ENCODE measurements around the gene LRRC74B.

DNA sequence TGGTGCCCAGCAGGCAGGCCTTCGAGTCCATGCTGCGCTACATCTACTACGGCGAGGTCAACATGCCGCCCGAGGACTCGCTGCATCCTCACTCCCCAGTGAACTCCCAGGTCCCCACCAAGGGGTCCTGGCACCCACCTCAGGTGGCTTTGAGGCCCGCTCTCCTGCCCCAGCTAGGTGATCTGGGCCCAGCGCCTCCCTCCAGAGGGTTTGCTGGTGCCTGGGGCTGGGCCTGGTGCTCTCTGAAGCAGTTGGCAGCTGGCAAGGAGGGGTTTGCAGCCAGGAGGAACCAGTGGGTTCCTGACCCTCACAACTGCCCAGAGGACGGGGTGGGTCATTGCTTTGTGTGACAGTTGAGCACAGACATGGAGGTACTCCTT is 49.7 kb upstream of the LRRC74B start:
- TF ChIP-seq, protein P1, sequence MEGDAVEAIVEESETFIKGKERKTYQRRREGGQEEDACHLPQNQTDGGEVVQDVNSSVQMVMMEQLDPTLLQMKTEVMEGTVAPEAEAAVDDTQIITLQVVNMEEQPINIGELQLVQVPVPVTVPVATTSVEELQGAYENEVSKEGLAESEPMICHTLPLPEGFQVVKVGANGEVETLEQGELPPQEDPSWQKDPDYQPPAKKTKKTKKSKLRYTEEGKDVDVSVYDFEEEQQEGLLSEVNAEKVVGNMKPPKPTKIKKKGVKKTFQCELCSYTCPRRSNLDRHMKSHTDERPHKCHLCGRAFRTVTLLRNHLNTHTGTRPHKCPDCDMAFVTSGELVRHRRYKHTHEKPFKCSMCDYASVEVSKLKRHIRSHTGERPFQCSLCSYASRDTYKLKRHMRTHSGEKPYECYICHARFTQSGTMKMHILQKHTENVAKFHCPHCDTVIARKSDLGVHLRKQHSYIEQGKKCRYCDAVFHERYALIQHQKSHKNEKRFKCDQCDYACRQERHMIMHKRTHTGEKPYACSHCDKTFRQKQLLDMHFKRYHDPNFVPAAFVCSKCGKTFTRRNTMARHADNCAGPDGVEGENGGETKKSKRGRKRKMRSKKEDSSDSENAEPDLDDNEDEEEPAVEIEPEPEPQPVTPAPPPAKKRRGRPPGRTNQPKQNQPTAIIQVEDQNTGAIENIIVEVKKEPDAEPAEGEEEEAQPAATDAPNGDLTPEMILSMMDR (IDR thresholded peaks at IDR 0.05): no peak
- no peak for TF ChIP-seq POLR2A (IDR thresholded peaks at IDR 0.05)

Data from uterus (tissue), 2 donors.